NCI-H510A treated with DMSO at 0.1 percent for 48 hours (cell line): ENCODE data around the gene RNF169.

Source experiments
- DNase-seq: peaks from one replicate; lab custom pipeline; 2025; lab: John Stamatoyannopoulos, UW

RNF169 gene

DNA sequence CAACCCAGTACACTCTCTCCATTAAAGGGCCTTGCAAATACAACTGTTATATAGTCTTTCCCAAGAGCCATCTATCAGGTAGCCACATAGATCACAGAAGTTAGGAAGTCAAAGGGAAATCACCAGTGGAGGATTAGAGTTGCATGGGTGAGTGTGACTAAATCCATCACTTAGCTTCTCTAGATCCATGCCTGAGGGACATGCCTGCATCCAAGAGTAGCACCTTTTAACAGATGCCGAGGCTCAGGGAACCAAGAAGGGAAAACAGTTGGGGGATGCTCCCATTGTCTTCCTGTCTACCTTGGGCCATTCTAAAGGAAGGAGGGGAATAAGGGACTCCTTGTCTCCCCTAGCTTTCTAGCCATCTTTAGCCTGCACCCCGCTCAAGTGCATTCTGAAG, 122.4 kb downstream of the RNF169 start:
- DNase-seq = no peak

DNA sequence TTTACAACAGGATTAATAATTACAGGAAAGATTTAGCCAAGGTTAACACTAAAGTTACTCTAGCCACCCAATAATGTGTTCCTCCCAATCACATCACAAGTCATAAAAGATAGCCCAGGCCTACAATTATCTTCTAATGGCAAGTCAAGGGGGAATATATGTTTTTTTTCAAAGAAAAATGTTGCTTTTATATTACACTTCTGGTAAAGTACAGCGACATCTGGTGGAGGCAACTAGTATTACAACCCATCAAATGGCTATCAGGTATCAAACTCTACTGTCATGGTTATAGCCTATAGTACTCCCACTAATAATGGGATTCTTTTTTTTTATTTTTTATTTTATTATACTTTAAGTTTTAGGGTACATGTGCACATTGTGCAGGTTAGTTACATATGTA, 128.5 kb downstream of the RNF169 start:
- no peak for DNase-seq
